H4 (cell line): Measurements from ENCODE around the gene PCYOX1L. TPM values are rescaled to one million over a fixed set of nuclear protein-coding genes. Genes with fewer than 3 reads are reported as not detected.
A peak's percentile ranks its signal among the peaks of the same experiment; 100 is the strongest.

Experiments used
- DNase-seq: peaks from one replicate; pipeline ENCODE4 v3.0.0-alpha.2; 2015; ENCODE audit warnings: low spot score
- total RNA-seq: library from RNA; depleted of rRNA; stranded (reverse); fragments of >200 nt; shearing (Covaris generic); gene quantifications from 2 replicates; pipeline ENCODE4 v1.2.3, GENCODE V29; 2014; rRNA removed

The PCYOX1L gene, protein sequence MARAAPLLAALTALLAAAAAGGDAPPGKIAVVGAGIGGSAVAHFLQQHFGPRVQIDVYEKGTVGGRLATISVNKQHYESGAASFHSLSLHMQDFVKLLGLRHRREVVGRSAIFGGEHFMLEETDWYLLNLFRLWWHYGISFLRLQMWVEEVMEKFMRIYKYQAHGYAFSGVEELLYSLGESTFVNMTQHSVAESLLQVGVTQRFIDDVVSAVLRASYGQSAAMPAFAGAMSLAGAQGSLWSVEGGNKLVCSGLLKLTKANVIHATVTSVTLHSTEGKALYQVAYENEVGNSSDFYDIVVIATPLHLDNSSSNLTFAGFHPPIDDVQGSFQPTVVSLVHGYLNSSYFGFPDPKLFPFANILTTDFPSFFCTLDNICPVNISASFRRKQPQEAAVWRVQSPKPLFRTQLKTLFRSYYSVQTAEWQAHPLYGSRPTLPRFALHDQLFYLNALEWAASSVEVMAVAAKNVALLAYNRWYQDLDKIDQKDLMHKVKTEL
- total RNA-seq: 19.5 and 20.8 TPM in 2 replicates

- DNase-seq: peak; percentile 94
These were observed at the start of gene PCYOX1L for GRCh38 chr5:149357370-149358293. Gene PCYOX1L (plus strand): TSS chr5:149358046. CDS start chr5:149358069, 23 bp downstream.

- no peak for DNase-seq
These were observed 48.5 kb upstream of the PCYOX1L start for GRCh38 chr5:149309354-149309753.

- DNase-seq: no peak
These were observed 47.4 kb upstream of the PCYOX1L start for GRCh38 chr5:149310488-149310887.

DNA sequence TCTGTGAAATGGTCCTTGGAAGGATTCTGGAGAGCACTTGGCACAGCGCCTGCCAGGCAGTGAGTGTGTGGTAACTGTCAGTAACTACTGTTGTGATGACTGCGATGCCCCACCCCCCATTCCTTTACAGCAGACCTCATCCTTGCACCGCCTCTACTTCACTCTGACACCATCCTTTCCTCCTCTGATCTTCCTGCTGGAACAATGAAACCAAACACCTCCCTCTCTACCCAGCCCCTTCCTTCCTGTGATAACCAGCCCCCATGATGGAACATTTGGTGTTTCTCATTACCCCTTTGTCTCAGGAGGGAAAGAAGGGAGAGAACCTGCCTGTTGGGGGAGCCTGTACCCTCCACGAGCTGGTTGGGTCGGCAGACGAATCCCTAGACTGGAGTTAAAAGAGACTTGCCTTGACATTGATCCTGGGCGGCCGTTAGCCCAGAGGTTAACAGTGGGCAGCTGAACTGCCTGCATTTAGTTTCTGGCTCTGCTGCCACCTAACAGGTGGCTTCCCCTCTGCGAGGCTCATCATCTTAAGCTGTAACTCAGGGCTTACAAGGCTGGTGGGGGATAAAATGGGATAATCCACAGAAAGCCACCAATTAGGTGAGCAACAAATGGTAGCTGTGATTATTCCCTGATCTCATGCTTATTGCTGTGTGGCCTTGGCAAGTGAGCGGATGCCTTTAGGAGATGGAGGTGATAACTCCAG, 46.7 kb upstream of the PCYOX1L start:
- DNase-seq: no peak

GRCh38 chr5:149313151-149313841, 44.5 kb upstream of the PCYOX1L start:
- DNase-seq: no peak

DNA sequence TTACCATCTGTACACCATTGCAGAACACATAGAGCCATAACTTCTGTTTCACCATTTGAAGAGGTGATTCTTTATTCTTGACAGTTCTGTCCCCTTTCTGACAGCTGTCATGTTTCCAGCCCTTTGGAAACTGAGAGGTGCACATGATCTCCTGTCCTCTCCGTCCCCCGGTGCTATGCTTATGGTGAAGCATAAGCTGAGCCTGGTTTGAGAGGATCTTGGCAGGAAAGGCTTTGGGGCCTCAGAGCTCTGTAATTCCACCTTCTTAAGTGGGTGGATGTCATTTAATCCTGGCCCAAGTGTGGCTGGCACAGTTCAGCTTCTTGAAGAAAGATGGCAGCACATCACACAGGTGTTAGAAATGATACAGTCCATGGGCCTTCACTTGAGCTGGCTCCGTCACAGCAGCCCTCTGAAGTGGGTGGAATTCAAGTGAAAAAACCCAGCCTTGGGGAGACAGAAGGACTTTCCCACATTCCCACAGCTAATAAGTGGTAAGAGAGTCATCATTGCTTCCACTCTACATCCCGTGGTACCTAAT, 43.2 kb upstream of the PCYOX1L start:
- no peak for DNase-seq

DNA sequence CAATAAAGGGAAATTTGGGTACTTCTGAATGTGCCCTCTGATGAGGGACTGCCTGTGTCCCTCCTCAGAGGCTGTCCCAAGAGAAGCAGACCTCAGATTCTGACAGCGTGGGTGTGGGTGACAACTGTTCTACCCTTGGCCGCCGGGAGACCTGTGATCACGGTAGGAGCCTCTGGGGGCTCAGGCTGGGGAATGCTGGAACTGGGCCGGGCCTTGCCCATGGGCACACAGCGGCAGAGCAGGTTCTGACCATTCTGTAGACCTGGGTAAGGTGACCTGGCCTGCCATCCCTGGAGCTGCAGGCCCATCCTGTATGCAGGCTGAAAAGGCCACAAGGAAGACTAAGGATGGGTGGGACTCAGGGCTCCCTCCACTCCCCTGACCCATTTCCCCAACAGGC, 42.1 kb upstream of the PCYOX1L start:
- DNase-seq: no peak

GRCh38 chr5:149317281-149318048, 40.4 kb upstream of the PCYOX1L start:
- peak; percentile 52 for DNase-seq

DNA sequence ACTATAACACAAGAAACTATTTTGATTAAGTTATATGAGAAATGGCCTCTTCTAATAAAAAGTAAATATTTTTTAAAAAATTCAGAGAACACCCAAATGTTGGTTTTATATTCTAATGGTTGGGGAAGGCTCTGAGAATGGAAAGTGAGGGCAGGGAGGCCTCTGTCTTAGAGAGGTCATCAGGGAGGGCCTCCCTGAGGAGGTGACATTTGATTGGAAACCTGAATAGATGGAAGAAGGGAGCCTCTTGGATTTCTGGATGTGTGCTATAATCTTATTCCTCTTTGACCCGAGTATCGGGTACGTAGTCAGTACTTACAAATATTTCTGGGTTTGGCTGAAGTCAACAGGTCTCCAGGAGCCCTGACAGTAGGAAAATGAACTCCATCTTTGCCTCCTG, 38.7 kb upstream of the PCYOX1L start:
- no peak for DNase-seq

- DNase-seq: peak; percentile 95
These were observed 37.0 kb upstream of the PCYOX1L start for GRCh38 chr5:149320791-149321330.

- no peak for DNase-seq
These were observed 35.3 kb upstream of the PCYOX1L start for GRCh38 chr5:149322518-149322917.

GRCh38 chr5:149323210-149323609, 34.6 kb upstream of the PCYOX1L start:
- DNase-seq: no peak

DNA sequence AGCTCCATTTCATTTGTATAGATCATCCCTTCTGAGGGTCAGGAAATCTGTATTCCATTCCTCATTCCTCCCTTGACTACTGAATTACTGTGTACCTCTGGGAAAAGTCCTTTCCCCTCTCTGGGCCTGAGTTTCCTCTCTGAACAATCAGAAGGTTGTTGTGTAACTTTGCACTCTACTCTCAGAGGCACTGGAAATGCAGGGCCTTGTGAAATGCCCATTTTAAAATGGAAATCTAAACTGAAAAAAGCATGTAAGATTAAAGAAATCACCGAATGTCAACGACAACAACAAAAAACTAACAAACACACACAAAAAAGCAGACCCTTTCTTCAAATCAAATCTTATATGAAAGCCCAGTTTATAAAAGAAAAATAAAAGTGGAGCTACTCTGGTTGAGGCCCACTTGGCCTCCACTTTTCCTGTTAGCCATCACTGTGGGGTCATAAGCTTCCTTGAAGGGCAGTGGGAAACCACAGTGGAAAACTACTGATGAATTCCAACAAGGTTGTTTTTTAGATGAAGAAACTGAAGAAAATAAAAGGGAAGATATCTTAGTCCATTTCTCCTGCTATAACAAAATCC, 34.1 kb upstream of the PCYOX1L start:
- no peak for DNase-seq

GRCh38 chr5:149324641-149325040, 33.2 kb upstream of the PCYOX1L start:
- no peak for DNase-seq

- no peak for DNase-seq
These were observed 32.6 kb upstream of the PCYOX1L start for GRCh38 chr5:149325166-149325735.

DNA sequence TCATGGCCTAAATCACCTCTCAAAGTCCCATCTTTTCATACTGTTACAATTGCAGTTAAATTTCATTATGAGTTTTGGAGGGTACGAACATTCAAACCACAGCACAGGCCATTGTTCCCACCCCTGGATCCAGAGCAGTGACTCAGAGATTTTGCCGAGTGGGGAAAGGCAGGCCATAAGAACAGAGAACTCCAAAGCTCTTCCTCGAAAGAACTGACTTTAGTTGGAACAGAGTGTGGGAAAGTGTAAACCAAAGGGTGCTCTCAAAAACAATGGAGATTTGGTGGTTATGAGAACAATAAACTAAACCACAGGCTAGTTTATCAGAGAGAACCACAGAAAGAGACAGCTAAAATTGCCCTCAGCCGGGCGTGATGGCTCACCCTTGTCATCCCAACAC, 32.0 kb upstream of the PCYOX1L start:
- no peak for DNase-seq

GRCh38 chr5:149326611-149327010, 31.2 kb upstream of the PCYOX1L start:
- no peak for DNase-seq

- DNase-seq: no peak
These were observed 29.7 kb upstream of the PCYOX1L start for GRCh38 chr5:149328177-149328576.
